ENCODE measurements around the gene NUS1. TPM values are rescaled to one million over a fixed set of nuclear protein-coding genes. Genes with fewer than 3 reads are reported as not detected.
"Not testable (repeated sequence)": the region's sequence is repeated elsewhere in the genome, so short reads cannot be mapped to it uniquely, and the experiment has no call there.

The NUS1 gene
- total and polyA plus RNA-seq, 2 experiments from 2014 or later, result 14.8 to 15.3 TPM

- in situ Hi-C loops (cut with MboI), result no loop called here
- H3K4me2 ChIP-seq (ENCODE audit: unreplicated experiment), result no peak overlapping the region
- H3F3A ChIP-seq (ENCODE audit: insufficient read depth), result no peaks in the 10 kb centered on the region
- H3K36me3 ChIP-seq (ENCODE audit: low read depth), result no peaks in the 10 kb centered on the region
- no peaks in the 10 kb centered on the region for H3K79me2 ChIP-seq (ENCODE audit: insufficient read depth)
- no peak overlapping the region for H3K9ac ChIP-seq
- no peaks in the 10 kb centered on the region for H3K9me3 ChIP-seq (ENCODE audit: low read depth)
- no peaks in the 10 kb centered on the region for H3K27me3 ChIP-seq (replicated peaks; ENCODE audit: insufficient read depth)
- no peak overlapping the region for H2AFZ ChIP-seq
- H3K4me1 ChIP-seq (ENCODE audit: insufficient read depth), result no peaks in the 10 kb centered on the region
- no peak overlapping the region for H3K27ac ChIP-seq
- H3K9me2 ChIP-seq (ENCODE audit: insufficient read depth), result no peaks in the 10 kb centered on the region
- H3K4me3 ChIP-seq, result no peak overlapping the region
- TF ChIP-seq EZH2 (IDR thresholded peaks at IDR 0.05; ENCODE audit: insufficient read depth, poor library complexity, severe bottlenecking), result no peak
- no peak for DNase-seq
- no peaks in the 10 kb centered on the region for H4K20me1 ChIP-seq (ENCODE audit: insufficient read depth)
These were observed 6.5 kb upstream of the NUS1 start for GRCh38 chr6:117668736-117669135.

GRCh38 chr6:117674503-117674902, 766 bp upstream of the NUS1 start:
- in situ Hi-C loops (cut with MboI), result no loop called here
- peak overlapping the region; percentile 83 for H3K4me2 ChIP-seq (ENCODE audit: unreplicated experiment)
- H3K79me2 ChIP-seq (ENCODE audit: insufficient read depth), result peaks cover 42% of the 10 kb centered on the region
- no peaks in the 10 kb centered on the region; the same call in 1 of the 2 replicates for H4K20me1 ChIP-seq (ENCODE audit: insufficient read depth)
- H3K9me3 ChIP-seq (ENCODE audit: low read depth), result no peaks in the 10 kb centered on the region
- no peak for TF ChIP-seq EZH2phosphoT487 (IDR thresholded peaks at IDR 0.05; ENCODE audit: insufficient read depth, low read depth)
- no peak for TF ChIP-seq EZH2 (IDR thresholded peaks at IDR 0.05; ENCODE audit: insufficient read depth, poor library complexity, severe bottlenecking)
- H3K9me2 ChIP-seq (ENCODE audit: insufficient read depth), result no peaks in the 10 kb centered on the region
- no peak for DNase-seq
- peak overlapping the region; percentile 91 for H3K9ac ChIP-seq
- peak overlapping the region; percentile 94 for H3K4me3 ChIP-seq
- no peaks in the 10 kb centered on the region for H3K27me3 ChIP-seq (replicated peaks; ENCODE audit: insufficient read depth)
- peaks cover 20% of the 10 kb centered on the region for H3K4me1 ChIP-seq (ENCODE audit: insufficient read depth)
- peak overlapping the region; percentile 96 for H2AFZ ChIP-seq
- H3K27ac ChIP-seq, result 0 out of 2 replicates have a peak overlapping the region, but pooled peaks have one; percentile 6
- no peaks in the 10 kb centered on the region for H3K36me3 ChIP-seq (ENCODE audit: low read depth)
- WGBS, 2 experiments (ENCODE audit: low coverage in 1 of 2, low lambda C conversion rate in 2 of 2, missing lambda C conversion rate in 2 of 2), result 54 to 61% methylated on average over 10 of the region's 10 CpGs
- peaks cover 19% of the 10 kb centered on the region for H3F3A ChIP-seq (ENCODE audit: insufficient read depth)

GRCh38 chr6:117675658-117676301, 511 bp downstream of the NUS1 start:
- peak overlapping the region; percentile 68 for H3K27ac ChIP-seq
- H3K9me2 ChIP-seq (ENCODE audit: insufficient read depth); H4K20me1 ChIP-seq (ENCODE audit: insufficient read depth); in situ Hi-C loops (cut with MboI); H3K36me3 ChIP-seq (ENCODE audit: low read depth); H3K27me3 ChIP-seq (replicated peaks; ENCODE audit: insufficient read depth); H3K9me3 ChIP-seq (ENCODE audit: low read depth): not testable (repeated sequence)
- peak overlapping the region; percentile 94 for H3K4me3 ChIP-seq
- 1% methylated on average over 20 to 24 of the region's 62 CpGs for WGBS, 2 experiments (ENCODE audit: low coverage in 1 of 2, low lambda C conversion rate in 2 of 2, missing lambda C conversion rate in 2 of 2)
- peak overlapping the region; percentile 96 for H2AFZ ChIP-seq
- peaks cover 20% of the 10 kb centered on the region for H3K4me1 ChIP-seq (ENCODE audit: insufficient read depth)
- peaks cover 55% of the 10 kb centered on the region for H3K79me2 ChIP-seq (ENCODE audit: insufficient read depth)
- H3K4me2 ChIP-seq (ENCODE audit: unreplicated experiment), result peak overlapping the region; percentile 81
- peak; percentile 54 for DNase-seq
- H3F3A ChIP-seq (ENCODE audit: insufficient read depth), result peaks cover 19% of the 10 kb centered on the region
- peak overlapping the region; percentile 91 for H3K9ac ChIP-seq

- H3K36me3 ChIP-seq (ENCODE audit: low read depth), result peaks cover 6% of the 10 kb centered on the region; the same call in 1 of the 2 replicates
- WGBS, 2 experiments (ENCODE audit: low coverage in 1 of 2, low lambda C conversion rate in 2 of 2, missing lambda C conversion rate in 2 of 2), result 64 to 65% methylated on average over 6 of the region's 6 CpGs
- H3K9ac ChIP-seq, result peak overlapping the region; percentile 91
- peaks cover 64% of the 10 kb centered on the region for H3K79me2 ChIP-seq (ENCODE audit: insufficient read depth)
- no peaks in the 10 kb centered on the region for H3K27me3 ChIP-seq (replicated peaks; ENCODE audit: insufficient read depth)
- H3K4me2 ChIP-seq (ENCODE audit: unreplicated experiment), result peak overlapping the region; percentile 81
- peaks cover 20% of the 10 kb centered on the region for H3K4me1 ChIP-seq (ENCODE audit: insufficient read depth)
- H3K9me3 ChIP-seq (ENCODE audit: low read depth), result no peaks in the 10 kb centered on the region
- in situ Hi-C loops (cut with MboI), result no loop called here
- H2AFZ ChIP-seq, result no peak overlapping the region
- H3K27ac ChIP-seq, result peak overlapping the region; percentile 68
- peak overlapping the region; percentile 94 for H3K4me3 ChIP-seq
- peak; percentile 11 for DNase-seq
- peaks cover 5% of the 10 kb centered on the region; the same call in 1 of the 2 replicates for H4K20me1 ChIP-seq (ENCODE audit: insufficient read depth)
- TF ChIP-seq EZH2 (IDR thresholded peaks at IDR 0.05; ENCODE audit: insufficient read depth, poor library complexity, severe bottlenecking), result no peak
- TF ChIP-seq EZH2phosphoT487 (IDR thresholded peaks at IDR 0.05; ENCODE audit: insufficient read depth, low read depth), result no peak
- peaks cover 19% of the 10 kb centered on the region for H3F3A ChIP-seq (ENCODE audit: insufficient read depth)
- H3K9me2 ChIP-seq (ENCODE audit: insufficient read depth), result no peaks in the 10 kb centered on the region
These were observed 1.4 kb downstream of the NUS1 start for GRCh38 chr6:117676577-117677218.
